ENCODE measurements around the gene ZC3H10. TPM values are rescaled to one million over a fixed set of nuclear protein-coding genes. Genes with fewer than 3 reads are reported as not detected.

The ZC3H10 gene
- total RNA-seq, 4 donors from 2014 or later, result 3.1 to 9.1 (median 3.7) TPM

DNA sequence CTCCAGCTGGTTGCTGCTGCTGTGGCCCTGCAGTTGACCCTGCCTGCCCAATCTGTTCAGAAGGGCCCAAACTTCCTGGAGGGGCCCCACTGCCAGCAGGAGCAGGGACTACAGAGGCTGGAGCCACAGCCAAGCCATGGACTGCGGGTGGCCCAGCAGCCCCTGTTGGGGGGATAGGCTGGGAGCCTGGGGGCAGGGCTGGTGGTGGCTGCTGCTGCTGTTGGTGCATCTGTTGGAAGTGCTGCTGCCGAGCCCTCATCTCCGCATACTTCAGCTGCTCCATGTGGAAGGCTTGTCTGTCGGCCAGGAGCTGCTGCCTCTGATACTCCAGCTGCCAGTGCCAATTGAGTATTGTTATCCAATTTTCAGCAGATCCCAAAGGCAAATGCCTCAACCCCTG is 47.3 kb downstream of the ZC3H10 start:
- TF ChIP-seq POLR2A (IDR thresholded peaks at IDR 0.05), result no peak
- TF ChIP-seq, protein P1, sequence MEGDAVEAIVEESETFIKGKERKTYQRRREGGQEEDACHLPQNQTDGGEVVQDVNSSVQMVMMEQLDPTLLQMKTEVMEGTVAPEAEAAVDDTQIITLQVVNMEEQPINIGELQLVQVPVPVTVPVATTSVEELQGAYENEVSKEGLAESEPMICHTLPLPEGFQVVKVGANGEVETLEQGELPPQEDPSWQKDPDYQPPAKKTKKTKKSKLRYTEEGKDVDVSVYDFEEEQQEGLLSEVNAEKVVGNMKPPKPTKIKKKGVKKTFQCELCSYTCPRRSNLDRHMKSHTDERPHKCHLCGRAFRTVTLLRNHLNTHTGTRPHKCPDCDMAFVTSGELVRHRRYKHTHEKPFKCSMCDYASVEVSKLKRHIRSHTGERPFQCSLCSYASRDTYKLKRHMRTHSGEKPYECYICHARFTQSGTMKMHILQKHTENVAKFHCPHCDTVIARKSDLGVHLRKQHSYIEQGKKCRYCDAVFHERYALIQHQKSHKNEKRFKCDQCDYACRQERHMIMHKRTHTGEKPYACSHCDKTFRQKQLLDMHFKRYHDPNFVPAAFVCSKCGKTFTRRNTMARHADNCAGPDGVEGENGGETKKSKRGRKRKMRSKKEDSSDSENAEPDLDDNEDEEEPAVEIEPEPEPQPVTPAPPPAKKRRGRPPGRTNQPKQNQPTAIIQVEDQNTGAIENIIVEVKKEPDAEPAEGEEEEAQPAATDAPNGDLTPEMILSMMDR (IDR thresholded peaks at IDR 0.05 in 4 of 5, conservative IDR thresholded peaks at IDR 0.05 in 1 of 5), result no peak
- in situ Hi-C loops (cut with MboI; ENCODE audit: low sequenced_read_pairs in 4 of 4) (no loop called here), intact Hi-C loops (cut with DNase I; ENCODE audit: low total_unique reads) (no loop called here)
- ATAC-seq (peak in 1 of 2 donors; percentile 13), DNase-seq (no peak)
- Histone ChIP-seq H3K36me3 (peaks cover 0 to 100% of the 10 kb centered on the region in 2 donors), H3K4me3 (no peak overlapping the region), H3K4me1 (peaks cover 15 to 18% of the 10 kb centered on the region in 2 donors), H3K27me3 (no peaks in the 10 kb centered on the region), H3K9me3 (no peaks in the 10 kb centered on the region), H3K27ac (peak overlapping the region in 3 of 4 donors; percentile 24 to 64 (median 35))

DNA sequence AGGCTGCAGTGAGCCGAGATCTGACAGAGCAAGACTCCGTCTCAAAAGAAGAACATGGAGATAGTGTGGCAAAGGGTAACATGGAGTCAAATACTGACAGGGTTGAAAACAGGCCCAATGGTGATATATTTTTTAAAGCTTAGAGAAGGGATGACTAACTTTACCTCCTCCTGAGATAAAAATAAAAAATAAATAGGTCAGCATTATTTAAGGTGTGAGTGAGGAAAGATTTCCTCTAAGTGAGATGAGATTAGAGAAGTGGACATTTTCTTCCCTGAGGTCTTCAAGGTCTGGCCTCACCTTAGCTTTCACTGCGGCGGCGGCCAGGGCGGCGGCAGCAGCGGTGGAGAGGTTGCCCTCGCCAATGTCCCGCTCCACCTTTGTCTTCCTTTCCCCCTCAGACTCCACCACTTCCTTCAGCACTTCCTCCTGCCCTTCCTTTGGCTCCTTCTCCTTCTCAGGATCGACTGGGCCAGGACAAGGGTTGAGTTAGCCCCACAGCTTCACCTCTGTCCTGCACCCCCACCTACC is 51.2 kb downstream of the ZC3H10 start:
- no peak for TF ChIP-seq POLR2A (IDR thresholded peaks at IDR 0.05)
- TF ChIP-seq, protein P1 (IDR thresholded peaks at IDR 0.05 in 4 of 5, conservative IDR thresholded peaks at IDR 0.05 in 1 of 5), result no peak
- no peak overlapping the region for H3K4me3 ChIP-seq
- H3K36me3 ChIP-seq, result peaks cover 6 to 100% of the 10 kb centered on the region in 2 donors
- no peaks in the 10 kb centered on the region for H3K9me3 ChIP-seq
- ATAC-seq (no peak), DNase-seq (no peak)
- no peaks in the 10 kb centered on the region for H3K4me1 ChIP-seq
- H3K27me3 ChIP-seq, result no peaks in the 10 kb centered on the region
- intact Hi-C loops (cut with DNase I; ENCODE audit: low total_unique reads) (no loop called here), in situ Hi-C loops (cut with MboI; ENCODE audit: low sequenced_read_pairs in 4 of 4) (no loop called here)
- H3K27ac ChIP-seq, result no peak overlapping the region

DNA sequence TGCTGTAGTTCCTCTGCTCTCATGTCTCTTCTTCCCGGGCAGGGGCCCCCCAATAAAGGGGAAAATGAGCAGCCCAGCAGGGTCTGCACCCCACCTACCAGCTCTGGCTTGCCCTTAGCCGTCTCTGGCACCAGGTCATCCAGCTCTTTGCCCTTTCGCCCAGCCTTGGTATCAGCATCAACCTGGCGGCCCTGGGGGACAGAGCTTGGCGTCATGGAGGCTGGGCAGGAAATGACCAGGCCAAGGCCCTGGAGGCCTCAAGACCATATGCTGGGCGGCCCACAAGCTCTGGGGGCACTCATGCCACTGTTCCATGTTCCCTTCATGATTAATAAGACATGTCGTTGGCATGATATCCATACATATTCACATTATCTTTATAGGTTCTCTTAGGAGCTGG is 54.8 kb downstream of the ZC3H10 start:
- no peak for TF ChIP-seq POLR2A (IDR thresholded peaks at IDR 0.05)
- TF ChIP-seq, protein P1 (IDR thresholded peaks at IDR 0.05 in 4 of 5, conservative IDR thresholded peaks at IDR 0.05 in 1 of 5), result no peak
- Histone ChIP-seq H3K9me3 (no peaks in the 10 kb centered on the region), H3K4me1 (no peaks in the 10 kb centered on the region), H3K4me3 (no peak overlapping the region), H3K27ac (no peak overlapping the region), H3K27me3 (no peaks in the 10 kb centered on the region), H3K36me3 (peaks cover 9 to 99% of the 10 kb centered on the region in 2 donors)
- DNase-seq, result no peak
- no peak for ATAC-seq
- in situ Hi-C loops (cut with MboI; ENCODE audit: low sequenced_read_pairs in 4 of 4), result no loop called here
- intact Hi-C loops (cut with DNase I; ENCODE audit: low total_unique reads), result no loop called here

Other genes starting within 250 kb of the ZC3H10 start
- gene PYM1, start 190.4 kb upstream of the ZC3H10 start, total RNA-seq, result 10 to 100 TPM; 12.8 to 24.5 (median 15.9) TPM
- 1 to 10 TPM; 1.9 to 5.0 (median 2.6) TPM for gene DGKA, start 187.1 kb upstream of the ZC3H10 start, total RNA-seq
- 1 to 10 TPM in 1 of 4 donors, under 1 TPM in 1, not detected in 2; 0.73 to 2.0 TPM for gene PMEL, start 152.2 kb upstream of the ZC3H10 start, total RNA-seq
- gene CDK2, start 151.4 kb upstream of the ZC3H10 start, total RNA-seq, result 10 to 100 TPM in 1 of 4 donors, 1 to 10 TPM in 3; 6.4 to 11.7 (median 8.1) TPM
- gene RAB5B, start 144.2 kb upstream of the ZC3H10 start, total RNA-seq, result 10 to 100 TPM; 75.5 to 84.9 (median 81.8) TPM
- 10 to 100 TPM; 10.1 to 28.1 (median 18.9) TPM for gene SUOX, start 121.0 kb upstream of the ZC3H10 start, total RNA-seq
- gene IKZF4, start 97.2 kb upstream of the ZC3H10 start, total RNA-seq, result 1 to 10 TPM; 4.0 to 6.3 (median 5.6) TPM
- gene RPS26, start 76.3 kb upstream of the ZC3H10 start, total RNA-seq, result 1,000 to 10,000 TPM in 2 of 4 donors, 100 to 1,000 TPM in 2; 618 to 1,648 (median 1,209) TPM
- 1 to 10 TPM in 3 of 4 donors, under 1 TPM in 1; 0.15 to 2.1 (median 1.1) TPM for gene ERBB3, start 38.1 kb upstream of the ZC3H10 start, total RNA-seq
- 100 to 1,000 TPM; 109 to 204 (median 127) TPM for gene PA2G4, start 13.7 kb upstream of the ZC3H10 start, total RNA-seq
- gene RPL41, start 1.6 kb upstream of the ZC3H10 start, total RNA-seq, result 1,000 to 10,000 TPM; 1,323 to 2,217 (median 1,977) TPM
- gene ESYT1, start 10.0 kb downstream of the ZC3H10 start, total RNA-seq, result 10 to 100 TPM; 45.9 to 77.7 (median 62.1) TPM
- gene MYL6B, start 34.3 kb downstream of the ZC3H10 start, total RNA-seq, result 100 to 1,000 TPM; 159 to 334 (median 198) TPM
- gene MYL6, start 40.1 kb downstream of the ZC3H10 start, total RNA-seq, result 100 to 1,000 TPM; 159 to 324 (median 202) TPM
- gene SMARCC2, start 71.2 kb downstream of the ZC3H10 start, total RNA-seq, result 10 to 100 TPM; 34.1 to 56.9 (median 49.4) TPM
- gene RNF41, start 103.7 kb downstream of the ZC3H10 start, total RNA-seq, result 10 to 100 TPM; 46.5 to 58.9 (median 54.8) TPM
- gene NABP2, start 106.1 kb downstream of the ZC3H10 start, total RNA-seq, result 10 to 100 TPM; 29.6 to 75.0 (median 42.8) TPM
- under 1 TPM in 1 of 4 donors, not detected in 3; 0.83 TPM for gene SLC39A5, start 111.8 kb downstream of the ZC3H10 start, total RNA-seq
- 10 to 100 TPM; 14.7 to 30.9 (median 18.9) TPM for gene ANKRD52, start 140.1 kb downstream of the ZC3H10 start, total RNA-seq
- gene COQ10A, start 148.7 kb downstream of the ZC3H10 start, total RNA-seq, result 10 to 100 TPM; 17.7 to 90.1 (median 54.5) TPM
- gene CS, start 182.1 kb downstream of the ZC3H10 start, total RNA-seq, result 100 to 1,000 TPM; 211 to 359 (median 271) TPM
- 10 to 100 TPM; 21.7 to 59.1 (median 28.4) TPM for gene CNPY2, start 197.7 kb downstream of the ZC3H10 start, total RNA-seq
- gene PAN2, start 215.7 kb downstream of the ZC3H10 start, total RNA-seq, result 10 to 100 TPM in 2 of 4 donors, 1 to 10 TPM in 2; 7.8 to 33.0 (median 11.6) TPM
- not detected for gene IL23A, start 220.6 kb downstream of the ZC3H10 start, total RNA-seq
- gene STAT2, start 241.8 kb downstream of the ZC3H10 start, total RNA-seq, result 10 to 100 TPM; 21.0 to 33.2 (median 27.4) TPM
- under 1 TPM in 1 of 4 donors, not detected in 3; 0.27 TPM for gene APOF, start 244.6 kb downstream of the ZC3H10 start, total RNA-seq